Measurements from ENCODE around the gene INPP5D.

Gene INPP5D

DNA sequence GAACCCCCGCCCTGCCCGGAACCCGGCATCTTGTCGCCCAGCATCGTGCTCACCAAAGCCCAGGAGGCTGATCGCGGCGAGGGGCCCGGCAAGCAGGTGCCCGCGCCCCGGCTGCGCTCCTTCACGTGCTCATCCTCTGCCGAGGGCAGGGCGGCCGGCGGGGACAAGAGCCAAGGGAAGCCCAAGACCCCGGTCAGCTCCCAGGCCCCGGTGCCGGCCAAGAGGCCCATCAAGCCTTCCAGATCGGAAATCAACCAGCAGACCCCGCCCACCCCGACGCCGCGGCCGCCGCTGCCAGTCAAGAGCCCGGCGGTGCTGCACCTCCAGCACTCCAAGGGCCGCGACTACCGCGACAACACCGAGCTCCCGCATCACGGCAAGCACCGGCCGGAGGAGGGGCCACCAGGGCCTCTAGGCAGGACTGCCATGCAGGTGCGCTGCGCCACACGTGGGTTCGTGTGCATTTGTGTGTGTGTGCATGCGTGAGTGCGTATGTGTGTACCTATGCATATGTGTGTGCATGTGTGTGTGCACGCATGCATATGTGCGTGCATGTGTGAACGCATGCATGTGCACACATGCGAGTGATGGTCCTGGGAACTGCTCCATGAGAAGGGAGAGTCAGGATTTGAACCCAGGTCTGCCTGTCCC lies 144.3 kb downstream of the INPP5D start:
- no CpG with 5 or more reads among the region's 50 CpGs for WGBS (ENCODE audit: extremely low coverage, insufficient coverage, low lambda C conversion rate)
- no peak overlapping the region for H3K9ac ChIP-seq (ENCODE audit: low read length)
- no peak overlapping the region for H2AK5ac ChIP-seq (ENCODE audit: low read length)
- no peak overlapping the region for H2BK5ac ChIP-seq (ENCODE audit: low read length)
- no peak for DNase-seq
- no peak overlapping the region for H3K4me2 ChIP-seq (ENCODE audit: low read length)
- H3K18ac ChIP-seq (ENCODE audit: low read length) = no peak overlapping the region
- no peak overlapping the region for H3K27ac ChIP-seq (ENCODE audit: low read depth, low read length)
- H2BK120ac ChIP-seq (ENCODE audit: low read depth, low read length) = no peak overlapping the region
- H3K4ac ChIP-seq (ENCODE audit: low read depth, low read length) = no peak overlapping the region
- no peaks in the 10 kb centered on the region for H3K4me1 ChIP-seq (ENCODE audit: control insufficient read depth, low read depth, low read length)
- no peak overlapping the region for H3K23ac ChIP-seq (ENCODE audit: low read length)
- no peaks in the 10 kb centered on the region for H3K79me1 ChIP-seq (ENCODE audit: low read length)
- no peaks in the 10 kb centered on the region for H3K27me3 ChIP-seq (ENCODE audit: insufficient read depth, low read length, poor library complexity)
- no peak overlapping the region for H3K56ac ChIP-seq (ENCODE audit: low read length)
- H4K8ac ChIP-seq (ENCODE audit: low read depth, low read length) = no peak overlapping the region
- H3K4me3 ChIP-seq (ENCODE audit: low read length) = no peak overlapping the region
- no peaks in the 10 kb centered on the region for H3K36me3 ChIP-seq (ENCODE audit: control insufficient read depth, insufficient read depth, low read length)
- no peak overlapping the region for H2BK15ac ChIP-seq (replicated peaks; ENCODE audit: low read depth)
- H4K5ac ChIP-seq (ENCODE audit: low read length) = no peak overlapping the region
- H3K79me2 ChIP-seq (ENCODE audit: control insufficient read depth, insufficient read depth, low read length) = no peaks in the 10 kb centered on the region

DNA sequence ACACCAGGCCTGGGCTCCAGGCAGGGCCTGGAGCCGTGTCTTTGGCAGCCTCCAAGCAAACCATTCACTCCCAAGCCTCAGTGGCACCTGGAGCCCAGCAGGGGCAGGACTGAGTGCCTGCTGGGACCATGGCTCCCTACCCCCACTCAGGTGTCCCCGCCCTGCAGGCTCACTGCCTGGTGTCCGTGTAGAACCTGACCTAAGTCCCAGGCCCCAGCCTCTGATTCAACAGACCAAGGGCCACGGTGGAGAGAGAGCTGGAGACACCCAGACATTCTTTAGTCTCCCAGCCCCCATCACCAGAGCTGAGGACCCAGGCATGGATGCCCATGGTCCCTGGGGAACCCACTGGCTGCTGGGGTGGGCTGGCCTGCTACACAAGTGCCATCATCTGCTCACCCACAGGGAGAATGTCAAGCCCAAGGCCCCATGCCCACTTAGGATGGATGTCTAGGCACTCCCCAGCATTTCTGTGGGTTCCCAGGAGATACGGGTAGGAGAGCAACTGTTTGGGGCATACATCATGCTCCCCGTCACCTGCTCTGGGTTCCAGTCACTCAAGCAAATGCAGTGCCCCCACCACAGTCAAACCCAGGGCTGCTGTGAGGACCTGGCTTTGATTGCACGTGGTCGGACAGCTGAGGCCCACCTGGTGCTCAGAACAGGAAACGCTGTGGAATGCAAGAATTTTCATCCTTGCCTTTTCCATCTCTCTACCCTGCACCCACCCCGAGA lies 148.4 kb downstream of the INPP5D start:
- Histone ChIP-seq H4K5ac (ENCODE audit: low read length) (no peak overlapping the region), H3K27ac (ENCODE audit: low read depth, low read length) (peak overlapping the region; percentile 13), H3K79me2 (ENCODE audit: control insufficient read depth, insufficient read depth, low read length) (no peaks in the 10 kb centered on the region), H3K18ac (ENCODE audit: low read length) (peak overlapping the region; percentile 8), H2BK15ac (replicated peaks; ENCODE audit: low read depth) (no peak overlapping the region), H2AK5ac (ENCODE audit: low read length) (no peak overlapping the region), H2BK120ac (ENCODE audit: low read depth, low read length) (no peak overlapping the region), H3K27me3 (ENCODE audit: insufficient read depth, low read length, poor library complexity) (no peaks in the 10 kb centered on the region), H3K9ac (ENCODE audit: low read length) (no peak overlapping the region), H3K79me1 (ENCODE audit: low read length) (no peaks in the 10 kb centered on the region), H3K23ac (ENCODE audit: low read length) (no peak overlapping the region), H3K4me2 (ENCODE audit: low read length) (no peak overlapping the region), H3K56ac (ENCODE audit: low read length) (no peak overlapping the region), H3K4me1 (ENCODE audit: control insufficient read depth, low read depth, low read length) (peaks cover 2% of the 10 kb centered on the region), H3K36me3 (ENCODE audit: control insufficient read depth, insufficient read depth, low read length) (no peaks in the 10 kb centered on the region), H3K4me3 (ENCODE audit: low read length) (no peak overlapping the region), H3K4ac (ENCODE audit: low read depth, low read length) (no peak overlapping the region), H2BK5ac (ENCODE audit: low read length) (no peak overlapping the region), H4K8ac (ENCODE audit: low read depth, low read length) (no peak overlapping the region)
- DNase-seq = peak; percentile 39
- WGBS (ENCODE audit: extremely low coverage, insufficient coverage, low lambda C conversion rate) = no CpG with 5 or more reads among the region's 10 CpGs

DNA sequence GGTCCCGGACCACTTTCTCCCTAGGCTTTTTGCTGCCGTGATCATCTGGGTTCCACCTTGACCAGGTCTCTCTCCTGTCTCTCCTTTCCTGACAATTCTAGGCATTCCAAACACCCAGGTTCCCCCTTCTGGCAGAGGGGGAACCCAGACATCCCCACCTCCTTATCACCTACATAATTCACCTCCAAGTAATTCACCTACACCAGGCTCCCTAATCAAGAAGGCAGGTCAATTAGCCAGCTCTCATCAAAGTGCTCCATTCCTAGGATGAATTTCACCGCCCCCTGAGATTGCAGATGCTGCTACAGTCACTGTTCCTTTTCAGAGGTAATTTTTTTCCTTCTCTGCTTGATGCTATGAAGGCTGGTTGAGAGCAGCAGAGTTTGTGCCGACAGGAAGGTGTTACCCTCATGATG lies 149.0 kb downstream of the INPP5D start:
- no peak overlapping the region for H3K4me3 ChIP-seq (ENCODE audit: low read length)
- H3K9ac ChIP-seq (ENCODE audit: low read length) = no peak overlapping the region
- H3K79me2 ChIP-seq (ENCODE audit: control insufficient read depth, insufficient read depth, low read length) = no peaks in the 10 kb centered on the region
- H3K4me2 ChIP-seq (ENCODE audit: low read length) = no peak overlapping the region
- no peaks in the 10 kb centered on the region for H3K27me3 ChIP-seq (ENCODE audit: insufficient read depth, low read length, poor library complexity)
- no peak overlapping the region for H2BK15ac ChIP-seq (replicated peaks; ENCODE audit: low read depth)
- no peak overlapping the region for H2BK120ac ChIP-seq (ENCODE audit: low read depth, low read length)
- no peak overlapping the region for H2BK5ac ChIP-seq (ENCODE audit: low read length)
- H4K5ac ChIP-seq (ENCODE audit: low read length) = no peak overlapping the region
- no peak overlapping the region for H3K4ac ChIP-seq (ENCODE audit: low read depth, low read length)
- H3K18ac ChIP-seq (ENCODE audit: low read length) = peak overlapping the region; percentile 8
- no peaks in the 10 kb centered on the region for H3K79me1 ChIP-seq (ENCODE audit: low read length)
- no peak overlapping the region for H3K23ac ChIP-seq (ENCODE audit: low read length)
- H4K8ac ChIP-seq (ENCODE audit: low read depth, low read length) = no peak overlapping the region
- no peaks in the 10 kb centered on the region for H3K36me3 ChIP-seq (ENCODE audit: control insufficient read depth, insufficient read depth, low read length)
- WGBS (ENCODE audit: extremely low coverage, insufficient coverage, low lambda C conversion rate) = no CpG with 5 or more reads among the region's 4 CpGs
- H3K27ac ChIP-seq (ENCODE audit: low read depth, low read length) = peak overlapping the region; percentile 13
- H3K4me1 ChIP-seq (ENCODE audit: control insufficient read depth, low read depth, low read length) = peaks cover 2% of the 10 kb centered on the region
- DNase-seq = no peak
- no peak overlapping the region for H2AK5ac ChIP-seq (ENCODE audit: low read length)
- no peak overlapping the region for H3K56ac ChIP-seq (ENCODE audit: low read length)

DNA sequence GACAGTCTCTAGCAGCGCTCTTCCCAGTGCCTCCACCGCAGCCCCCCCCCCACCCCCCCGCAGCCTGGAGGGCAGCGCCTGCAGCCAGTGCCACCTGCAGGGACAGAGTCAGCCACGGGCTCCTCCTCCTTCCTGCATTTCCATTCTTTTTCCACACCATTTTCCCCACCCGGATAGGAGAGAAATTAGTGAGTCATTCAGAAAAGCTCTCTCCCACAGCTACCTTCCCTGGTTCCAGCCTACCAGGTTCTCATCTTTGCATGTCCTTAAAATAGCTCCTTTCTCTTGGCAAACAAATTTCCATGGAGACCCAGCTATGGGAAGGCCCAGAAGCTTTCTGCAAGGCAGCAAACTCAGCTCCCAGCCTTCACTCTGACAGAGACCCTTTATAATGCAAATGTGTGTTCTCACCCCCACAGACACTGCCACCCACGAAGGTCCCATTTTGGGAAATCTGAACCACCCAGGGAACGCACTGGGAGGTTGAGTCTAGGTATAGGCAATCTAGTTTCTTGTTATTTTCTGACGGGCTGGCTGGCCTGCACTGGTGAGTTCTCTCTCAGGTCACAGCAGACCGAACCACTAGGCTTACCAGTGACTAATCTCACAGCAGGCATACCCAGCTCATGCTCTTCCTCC lies 149.5 kb downstream of the INPP5D start:
- Histone ChIP-seq H3K56ac (ENCODE audit: low read length) (no peak overlapping the region), H2BK5ac (ENCODE audit: low read length) (no peak overlapping the region), H3K4me3 (ENCODE audit: low read length) (no peak overlapping the region), H3K79me2 (ENCODE audit: control insufficient read depth, insufficient read depth, low read length) (no peaks in the 10 kb centered on the region), H3K4me1 (ENCODE audit: control insufficient read depth, low read depth, low read length) (peaks cover 2% of the 10 kb centered on the region), H2AK5ac (ENCODE audit: low read length) (no peak overlapping the region), H3K27ac (ENCODE audit: low read depth, low read length) (peak overlapping the region; percentile 60), H3K23ac (ENCODE audit: low read length) (no peak overlapping the region), H3K18ac (ENCODE audit: low read length) (no peak overlapping the region), H2BK120ac (ENCODE audit: low read depth, low read length) (no peak overlapping the region), H3K4ac (ENCODE audit: low read depth, low read length) (no peak overlapping the region), H3K4me2 (ENCODE audit: low read length) (no peak overlapping the region), H4K8ac (ENCODE audit: low read depth, low read length) (no peak overlapping the region), H2BK15ac (replicated peaks; ENCODE audit: low read depth) (no peak overlapping the region), H3K9ac (ENCODE audit: low read length) (no peak overlapping the region), H3K36me3 (ENCODE audit: control insufficient read depth, insufficient read depth, low read length) (no peaks in the 10 kb centered on the region), H4K5ac (ENCODE audit: low read length) (no peak overlapping the region), H3K27me3 (ENCODE audit: insufficient read depth, low read length, poor library complexity) (no peaks in the 10 kb centered on the region), H3K79me1 (ENCODE audit: low read length) (no peaks in the 10 kb centered on the region)
- DNase-seq = peak; percentile 86
- no CpG with 5 or more reads among the region's 10 CpGs for WGBS (ENCODE audit: extremely low coverage, insufficient coverage, low lambda C conversion rate)

DNA sequence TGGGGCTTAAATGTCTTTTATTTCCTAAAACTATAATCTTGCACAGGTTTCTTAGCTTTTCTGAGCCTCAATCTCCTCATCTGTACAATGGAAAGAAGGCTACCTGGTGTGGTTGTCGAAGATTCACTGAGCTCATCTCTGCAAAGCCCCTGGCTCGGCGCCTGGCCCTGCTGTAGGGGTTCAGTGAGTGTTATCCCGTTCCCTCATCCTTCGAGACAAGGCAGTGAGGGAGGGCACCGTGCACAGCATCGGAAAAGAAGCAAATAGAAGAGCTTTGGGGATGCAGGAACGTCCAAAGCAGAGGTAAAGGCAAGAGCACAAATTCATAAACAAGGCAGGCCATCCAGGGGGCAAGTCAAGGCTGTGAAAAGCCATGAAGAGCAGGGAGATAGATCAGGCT lies 150.1 kb downstream of the INPP5D start:
- H2BK5ac ChIP-seq (ENCODE audit: low read length) = no peak overlapping the region
- H4K5ac ChIP-seq (ENCODE audit: low read length) = no peak overlapping the region
- H3K18ac ChIP-seq (ENCODE audit: low read length) = no peak overlapping the region
- H3K27ac ChIP-seq (ENCODE audit: low read depth, low read length) = peak overlapping the region; percentile 60
- H3K4me3 ChIP-seq (ENCODE audit: low read length) = no peak overlapping the region
- no CpG with 5 or more reads among the region's 8 CpGs for WGBS (ENCODE audit: extremely low coverage, insufficient coverage, low lambda C conversion rate)
- no peak overlapping the region for H2BK15ac ChIP-seq (replicated peaks; ENCODE audit: low read depth)
- no peak overlapping the region for H3K4ac ChIP-seq (ENCODE audit: low read depth, low read length)
- H3K79me1 ChIP-seq (ENCODE audit: low read length) = no peaks in the 10 kb centered on the region
- H3K23ac ChIP-seq (ENCODE audit: low read length) = no peak overlapping the region
- H3K27me3 ChIP-seq (ENCODE audit: insufficient read depth, low read length, poor library complexity) = no peaks in the 10 kb centered on the region
- no peak overlapping the region for H2BK120ac ChIP-seq (ENCODE audit: low read depth, low read length)
- H3K56ac ChIP-seq (ENCODE audit: low read length) = no peak overlapping the region
- no peak for DNase-seq
- H3K4me2 ChIP-seq (ENCODE audit: low read length) = no peak overlapping the region
- H3K79me2 ChIP-seq (ENCODE audit: control insufficient read depth, insufficient read depth, low read length) = no peaks in the 10 kb centered on the region
- no peak overlapping the region for H3K9ac ChIP-seq (ENCODE audit: low read length)
- no peak overlapping the region for H4K8ac ChIP-seq (ENCODE audit: low read depth, low read length)
- no peaks in the 10 kb centered on the region for H3K36me3 ChIP-seq (ENCODE audit: control insufficient read depth, insufficient read depth, low read length)
- peaks cover 2% of the 10 kb centered on the region for H3K4me1 ChIP-seq (ENCODE audit: control insufficient read depth, low read depth, low read length)
- H2AK5ac ChIP-seq (ENCODE audit: low read length) = no peak overlapping the region

All from mesendoderm (in vitro differentiated cells).